Mammary epithelial cell (primary cell): ENCODE results near the gene CCDC7.
"Not testable (repeated sequence)": the region's sequence is repeated elsewhere in the genome, so short reads cannot be mapped to it uniquely, and the experiment has no call there.

Source experiments
- EZH2 ChIP-seq: IDR thresholded peaks from 2 replicates; pipeline ENCODE4 v1.6.1; 2012; ENCODE audit warnings: low read length, inconsistent platforms, borderline replicate concordance
- TF ChIP-seq, protein P1 (sequence below), 2 donors: IDR thresholded peaks in 1 of 2; conservative IDR thresholded peaks in 1 of 2; 2 replicates each; pipeline ENCODE4 v1.5.1; 2011 to 2012; ENCODE audit warnings: inconsistent platforms in 2 of 2, low read length in 2 of 2, mild to moderate bottlenecking in 2 of 2, control low read depth in 1 of 2, low read depth in 1 of 2; ENCODE audit not compliant: insufficient read depth in 1 of 2; ENCODE audit errors: extremely low read depth in 1 of 2

GRCh38 chr10:32797393-32797792, 351.5 kb downstream of the CCDC7 start:
- TF ChIP-seq, protein P1, sequence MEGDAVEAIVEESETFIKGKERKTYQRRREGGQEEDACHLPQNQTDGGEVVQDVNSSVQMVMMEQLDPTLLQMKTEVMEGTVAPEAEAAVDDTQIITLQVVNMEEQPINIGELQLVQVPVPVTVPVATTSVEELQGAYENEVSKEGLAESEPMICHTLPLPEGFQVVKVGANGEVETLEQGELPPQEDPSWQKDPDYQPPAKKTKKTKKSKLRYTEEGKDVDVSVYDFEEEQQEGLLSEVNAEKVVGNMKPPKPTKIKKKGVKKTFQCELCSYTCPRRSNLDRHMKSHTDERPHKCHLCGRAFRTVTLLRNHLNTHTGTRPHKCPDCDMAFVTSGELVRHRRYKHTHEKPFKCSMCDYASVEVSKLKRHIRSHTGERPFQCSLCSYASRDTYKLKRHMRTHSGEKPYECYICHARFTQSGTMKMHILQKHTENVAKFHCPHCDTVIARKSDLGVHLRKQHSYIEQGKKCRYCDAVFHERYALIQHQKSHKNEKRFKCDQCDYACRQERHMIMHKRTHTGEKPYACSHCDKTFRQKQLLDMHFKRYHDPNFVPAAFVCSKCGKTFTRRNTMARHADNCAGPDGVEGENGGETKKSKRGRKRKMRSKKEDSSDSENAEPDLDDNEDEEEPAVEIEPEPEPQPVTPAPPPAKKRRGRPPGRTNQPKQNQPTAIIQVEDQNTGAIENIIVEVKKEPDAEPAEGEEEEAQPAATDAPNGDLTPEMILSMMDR (conservative IDR thresholded peaks at IDR 0.05 in 1 of 2, IDR thresholded peaks at IDR 0.05 in 1 of 2; ENCODE audit: extremely low read depth in 1 of 2, insufficient read depth in 1 of 2, low read depth in 1 of 2, low read length in 2 of 2): not testable (repeated sequence)
- not testable (repeated sequence) for TF ChIP-seq EZH2
